ENCODE data around the gene SRSF11.

DNA sequence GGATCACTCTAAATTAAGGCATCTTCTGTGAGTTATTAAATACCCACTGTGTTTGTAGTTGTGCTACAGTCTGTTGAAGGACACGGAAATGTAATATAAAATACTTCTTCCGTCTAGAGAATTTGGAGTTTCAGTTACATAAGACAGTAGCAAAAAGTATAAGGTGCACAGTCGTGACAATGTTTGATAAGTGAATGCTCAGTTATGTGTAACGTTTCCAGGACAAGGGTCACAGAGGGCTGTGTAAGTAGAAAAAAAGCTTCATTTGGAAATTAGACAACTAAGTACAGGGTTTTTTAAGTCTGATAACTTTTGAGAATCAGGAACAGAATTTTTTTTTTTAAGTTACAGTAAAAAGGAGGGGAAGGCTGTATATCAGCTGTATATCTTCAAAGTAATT, 27.5 kb downstream of the SRSF11 start:
- TF ChIP-seq, protein P1, sequence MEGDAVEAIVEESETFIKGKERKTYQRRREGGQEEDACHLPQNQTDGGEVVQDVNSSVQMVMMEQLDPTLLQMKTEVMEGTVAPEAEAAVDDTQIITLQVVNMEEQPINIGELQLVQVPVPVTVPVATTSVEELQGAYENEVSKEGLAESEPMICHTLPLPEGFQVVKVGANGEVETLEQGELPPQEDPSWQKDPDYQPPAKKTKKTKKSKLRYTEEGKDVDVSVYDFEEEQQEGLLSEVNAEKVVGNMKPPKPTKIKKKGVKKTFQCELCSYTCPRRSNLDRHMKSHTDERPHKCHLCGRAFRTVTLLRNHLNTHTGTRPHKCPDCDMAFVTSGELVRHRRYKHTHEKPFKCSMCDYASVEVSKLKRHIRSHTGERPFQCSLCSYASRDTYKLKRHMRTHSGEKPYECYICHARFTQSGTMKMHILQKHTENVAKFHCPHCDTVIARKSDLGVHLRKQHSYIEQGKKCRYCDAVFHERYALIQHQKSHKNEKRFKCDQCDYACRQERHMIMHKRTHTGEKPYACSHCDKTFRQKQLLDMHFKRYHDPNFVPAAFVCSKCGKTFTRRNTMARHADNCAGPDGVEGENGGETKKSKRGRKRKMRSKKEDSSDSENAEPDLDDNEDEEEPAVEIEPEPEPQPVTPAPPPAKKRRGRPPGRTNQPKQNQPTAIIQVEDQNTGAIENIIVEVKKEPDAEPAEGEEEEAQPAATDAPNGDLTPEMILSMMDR (conservative IDR thresholded peaks at IDR 0.05; ENCODE audit: low read length), result no peak
- TF ChIP-seq EZH2phosphoT487 (IDR thresholded peaks at IDR 0.05; ENCODE audit: borderline replicate concordance, low read depth, low read length), result no peak
